Measurements from ENCODE around the gene NID2. TPM values are rescaled to one million over a fixed set of nuclear protein-coding genes. Genes with fewer than 3 reads are reported as not detected.

The NID2 gene
- total and polyA plus RNA-seq, 10 of the 15 experiments (the other 5 are each of a cell fraction or from before 2014, with no cell fraction given): 0.04 to 0.49 (median 0.23) TPM; not detected in 3

GRCh38 chr14:52052288-52052943, 16.4 kb downstream of the NID2 start (continued):
- TF ChIP-seq HSF1 (IDR thresholded peaks at IDR 0.05; ENCODE audit: low read depth, low read length) (no peak), STAT3 (IDR thresholded peaks at IDR 0.05; ENCODE audit: low read depth, low read length) (no peak)

DNA sequence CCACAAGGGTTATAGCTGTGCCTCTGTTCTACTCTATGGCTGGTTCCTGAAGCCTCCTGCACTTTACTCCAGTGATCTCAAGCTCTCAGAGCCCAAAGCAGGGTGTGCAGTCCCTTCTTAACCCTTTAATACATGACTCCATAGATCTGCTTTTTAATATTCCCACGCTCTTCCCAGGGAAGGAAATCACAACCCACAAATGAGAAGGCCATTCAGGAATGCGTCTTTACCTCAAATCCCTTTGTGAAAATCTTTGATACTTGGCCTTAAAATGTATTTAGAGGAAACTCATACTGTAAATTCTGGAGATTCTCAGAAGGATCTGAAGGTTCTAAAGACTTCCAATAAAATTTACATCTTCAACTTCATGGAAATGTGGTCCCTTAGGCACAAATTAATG, 17.0 kb downstream of the NID2 start:
- in situ Hi-C loops (cut with MboI): no loop called here
- Histone ChIP-seq H3K27me3 (replicated peaks in 1 of 2; ENCODE audit: control insufficient read depth in 2 of 2, insufficient read depth in 2 of 2, low read length in 1 of 2) (peaks cover 0 to 1% of the 10 kb centered on the region in 2 experiments; a peak in 1 of 4 replicates), H3K4me2 (ENCODE audit: control insufficient read depth, insufficient read depth) (no peak overlapping the region), H3K4me3 (no peak overlapping the region), H3K9me3 (replicated peaks; ENCODE audit: control insufficient read depth, insufficient read depth, low read length) (no peaks in the 10 kb centered on the region), H2AFZ (ENCODE audit: control insufficient read depth, low read depth, low read length) (no peak overlapping the region), H3K4me1 (ENCODE audit: control insufficient read depth, insufficient read depth, low read length) (no peaks in the 10 kb centered on the region), H3K36me3 (ENCODE audit: control insufficient read depth in 2 of 2, insufficient read depth in 2 of 2, low read length in 1 of 2) (no peaks in the 10 kb centered on the region), H3K27ac (ENCODE audit: control insufficient read depth, insufficient read depth) (no peak overlapping the region), H4K20me1 (ENCODE audit: control insufficient read depth, insufficient read depth) (no peaks in the 10 kb centered on the region), H3K79me2 (ENCODE audit: control insufficient read depth, insufficient read depth, low read length) (no peaks in the 10 kb centered on the region), H3K9ac (ENCODE audit: control insufficient read depth, insufficient read depth, low read length) (no peak overlapping the region)
- no peak for DNase-seq (ENCODE audit: low read depth, low spot score)
- ChIA-PET RAD21 (ENCODE audit: unreplicated experiment) (no interaction called here), CTCF (no interaction called here), SMC1A (ENCODE audit: uncharacterized antibody, unreplicated experiment) (interaction anchor here (1.5 kb wide), 1 partner anchor 12 kb away, joined by 4 read pairs; no protein-coding TSS in a partner anchor), POLR2A (no interaction called here)
- TF ChIP-seq ZNF592 (IDR thresholded peaks at IDR 0.05) (no peak), GATAD2B (conservative IDR thresholded peaks at IDR 0.05; ENCODE audit: low read depth) (no peak), SUPT20H (IDR thresholded peaks at IDR 0.05; ENCODE audit: borderline replicate concordance, control insufficient read depth, low read depth, low read length) (no peak), CBX3 (IDR thresholded peaks at IDR 0.05; ENCODE audit: borderline replicate concordance, low read depth) (no peak), MTA3 (IDR thresholded peaks at IDR 0.05; ENCODE audit: borderline replicate concordance, low read length) (no peak), NR2C2 (IDR thresholded peaks at IDR 0.05; ENCODE audit: borderline replicate concordance, control insufficient read depth, insufficient read length, low read depth) (no peak)
- TF ChIP-seq, protein P1, sequence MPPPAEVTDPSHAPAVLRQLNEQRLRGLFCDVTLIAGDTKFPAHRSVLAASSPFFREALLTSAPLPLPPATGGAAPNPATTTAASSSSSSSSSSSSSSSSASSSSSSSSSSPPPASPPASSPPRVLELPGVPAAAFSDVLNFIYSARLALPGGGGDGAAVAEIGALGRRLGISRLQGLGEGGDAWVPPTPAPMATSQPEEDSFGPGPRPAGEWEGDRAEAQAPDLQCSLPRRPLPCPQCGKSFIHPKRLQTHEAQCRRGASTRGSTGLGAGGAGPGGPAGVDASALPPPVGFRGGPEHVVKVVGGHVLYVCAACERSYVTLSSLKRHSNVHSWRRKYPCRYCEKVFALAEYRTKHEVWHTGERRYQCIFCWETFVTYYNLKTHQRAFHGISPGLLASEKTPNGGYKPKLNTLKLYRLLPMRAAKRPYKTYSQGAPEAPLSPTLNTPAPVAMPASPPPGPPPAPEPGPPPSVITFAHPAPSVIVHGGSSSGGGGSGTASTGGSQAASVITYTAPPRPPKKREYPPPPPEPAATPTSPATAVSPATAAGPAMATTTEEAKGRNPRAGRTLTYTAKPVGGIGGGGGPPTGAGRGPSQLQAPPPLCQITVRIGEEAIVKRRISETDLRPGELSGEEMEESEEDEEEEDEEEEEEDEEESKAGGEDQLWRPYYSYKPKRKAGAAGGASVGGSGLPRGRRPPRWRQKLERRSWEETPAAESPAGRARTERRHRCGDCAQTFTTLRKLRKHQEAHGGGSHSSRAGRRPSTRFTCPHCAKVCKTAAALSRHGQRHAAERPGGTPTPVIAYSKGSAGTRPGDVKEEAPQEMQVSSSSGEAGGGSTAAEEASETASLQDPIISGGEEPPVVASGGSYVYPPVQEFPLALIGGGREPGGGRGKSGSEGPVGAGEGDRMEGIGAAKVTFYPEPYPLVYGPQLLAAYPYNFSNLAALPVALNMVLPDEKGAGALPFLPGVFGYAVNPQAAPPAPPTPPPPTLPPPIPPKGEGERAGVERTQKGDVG (CRISPR knock-in tag; IDR thresholded peaks at IDR 0.05): no peak
- WGBS (ENCODE audit: insufficient coverage, insufficient replicate concordance, low lambda C conversion rate, missing lambda C conversion rate): 8% methylated on average over 2 of the region's 2 CpGs
- intact Hi-C loops (cut with micrococcal nuclease; ENCODE audit: unreplicated experiment): no loop called here
- FAIRE-seq: no peak
- BruUV-seq (replicated peaks): no TSS peak
- no peak for ATAC-seq

All from GM12878 (cell line).